A204.1 (cell line): ENCODE data around the gene ECI1.
"Not testable (repeated sequence)": the region's sequence is repeated elsewhere in the genome, so short reads cannot be mapped to it uniquely, and the experiment has no call there.

ENCODE experiments used
- FAIRE-seq: peaks from 2 replicates; lab custom pipeline; 2012; peaks lifted over from hg19 to GRCh38; lab: Jason Lieb, UNC

ECI1 gene

DNA sequence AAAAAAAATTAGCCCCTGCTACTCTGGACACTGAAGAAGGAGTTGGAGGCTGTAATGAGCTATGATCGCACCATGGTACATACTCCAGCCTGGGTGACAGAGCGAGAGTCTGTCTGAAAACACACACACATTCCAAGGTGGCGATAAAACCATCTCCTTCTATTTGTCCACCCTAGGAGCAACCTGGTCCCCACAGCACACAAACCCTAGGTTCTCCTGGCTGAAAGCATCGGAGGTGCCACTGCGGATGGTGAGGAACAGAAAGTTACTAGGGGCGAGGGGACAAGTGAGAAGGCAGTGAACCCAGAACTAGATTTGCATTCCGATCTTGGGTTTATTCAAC lies 1.4 kb upstream of the ECI1 start:
- FAIRE-seq = no peak

DNA sequence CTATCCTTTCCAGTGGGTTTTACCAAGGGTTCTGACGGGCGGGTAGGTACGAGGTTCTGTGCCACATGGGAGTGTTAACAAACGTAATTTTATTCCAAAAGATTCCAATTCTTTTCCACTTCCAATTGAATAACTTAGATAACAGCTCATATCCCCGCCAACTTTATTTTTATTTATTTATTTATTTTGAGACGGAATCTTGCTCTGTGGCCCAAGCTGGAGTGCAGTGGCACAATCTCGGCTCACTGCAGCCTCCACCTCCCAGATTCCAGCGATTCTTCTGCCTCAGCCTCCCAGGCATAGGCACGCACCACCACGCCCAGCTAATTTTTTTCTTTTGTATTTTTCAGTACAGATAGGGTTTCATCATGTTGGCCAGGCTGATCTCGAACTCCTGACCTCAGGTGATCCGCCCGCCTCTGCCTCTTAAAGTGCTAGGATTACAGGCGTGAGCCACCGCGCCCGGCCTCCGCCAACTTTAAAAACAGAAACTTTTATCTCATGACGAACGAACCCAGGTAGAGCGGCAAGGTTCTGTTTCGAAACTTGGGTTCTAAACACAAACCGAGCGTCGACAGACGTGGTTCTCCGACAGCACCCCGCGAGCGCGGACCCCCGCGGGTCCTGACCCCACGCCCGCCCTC lies 613 bp downstream of the ECI1 start:
- FAIRE-seq = no peak

DNA sequence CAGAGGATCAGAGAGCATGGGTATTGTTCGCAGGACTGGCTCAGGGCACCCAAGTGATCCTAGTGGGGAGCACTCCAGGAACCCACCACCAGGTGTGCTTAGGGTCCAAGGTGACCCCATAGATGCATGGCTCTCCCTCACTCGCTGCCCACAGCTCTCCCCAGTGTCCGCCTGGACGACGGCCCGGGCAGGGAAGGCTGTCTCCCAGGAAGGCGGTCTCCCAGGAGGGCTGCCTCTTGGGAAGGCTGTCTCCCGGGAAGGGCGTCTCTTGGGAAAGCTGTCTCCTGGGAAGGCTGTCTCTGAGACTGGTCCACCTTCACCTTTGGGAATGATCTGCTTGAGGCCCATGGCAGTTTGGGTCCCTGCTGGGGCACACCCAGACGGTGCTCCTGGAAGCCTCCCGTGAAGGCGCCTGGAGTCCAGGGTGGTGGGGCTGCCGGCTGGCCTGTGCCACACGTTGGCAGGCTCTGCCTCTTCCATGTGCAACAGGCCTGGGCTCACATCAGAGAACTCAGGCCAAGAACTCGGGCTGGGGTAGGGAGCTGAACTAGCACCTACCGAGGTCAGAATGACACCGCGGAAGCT lies 5.0 kb downstream of the ECI1 start:
- FAIRE-seq = no peak

DNA sequence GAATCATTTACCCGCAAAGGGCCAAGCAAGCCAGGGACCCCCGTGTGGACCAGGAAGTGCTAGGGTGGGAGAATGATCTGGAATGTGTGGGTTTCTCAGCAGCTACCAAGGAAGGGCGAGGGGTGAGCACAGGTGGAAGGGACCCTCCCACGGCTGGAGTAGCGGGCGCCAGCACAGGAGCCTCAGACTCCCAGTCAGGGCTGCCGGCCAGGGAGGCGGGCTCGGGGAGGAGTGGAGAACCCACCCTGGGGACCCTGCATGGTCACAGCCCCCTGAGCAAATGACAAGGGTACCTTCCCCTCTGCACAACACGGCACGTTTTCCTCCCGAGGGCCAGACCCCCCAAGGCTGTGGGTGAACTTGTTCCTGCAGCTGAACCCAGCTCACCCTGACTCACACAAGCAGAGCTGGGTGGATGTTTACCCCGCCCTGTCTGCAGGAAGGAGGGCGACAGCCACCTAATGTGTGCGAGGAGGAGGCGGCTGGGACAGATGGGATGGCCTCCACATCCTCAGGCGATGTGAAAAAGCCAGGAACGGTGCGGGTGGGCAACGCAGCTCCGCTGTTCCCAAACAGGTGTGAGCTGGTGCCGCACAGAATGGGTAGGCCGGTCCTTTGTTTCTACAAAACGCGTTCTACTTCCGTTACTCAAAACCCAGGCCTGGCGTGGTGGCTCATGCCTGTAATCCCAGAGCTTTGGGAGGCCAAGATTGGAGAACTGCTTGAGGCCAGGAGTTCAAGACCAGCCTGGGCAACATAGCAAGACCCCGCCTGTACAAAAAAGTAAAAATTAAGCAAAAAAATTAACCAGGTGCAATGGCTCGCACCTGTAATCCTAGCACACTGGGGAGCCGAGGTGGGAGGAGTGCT lies 6.2 kb downstream of the ECI1 start:
- FAIRE-seq = no peak

DNA sequence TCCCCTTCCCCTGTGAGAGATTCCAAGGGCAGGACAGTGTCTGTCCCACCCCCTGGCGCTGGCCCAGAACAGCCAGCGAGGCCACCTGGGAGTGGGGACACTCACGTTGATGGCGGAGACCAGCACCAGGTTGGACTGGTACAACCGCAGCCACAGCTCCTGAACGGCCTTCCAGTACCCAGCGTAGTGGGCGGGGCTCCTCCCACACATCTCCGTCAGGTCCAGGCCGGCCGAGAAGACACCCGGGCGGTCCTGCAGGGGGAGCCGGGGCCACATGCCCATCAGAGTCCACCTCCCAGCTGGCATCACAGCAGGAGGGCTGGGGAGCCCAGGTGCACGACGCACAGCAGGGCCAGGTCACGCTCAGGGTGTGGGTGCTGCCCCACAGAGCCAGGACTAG lies 7.1 kb downstream of the ECI1 start:
- no peak for FAIRE-seq

DNA sequence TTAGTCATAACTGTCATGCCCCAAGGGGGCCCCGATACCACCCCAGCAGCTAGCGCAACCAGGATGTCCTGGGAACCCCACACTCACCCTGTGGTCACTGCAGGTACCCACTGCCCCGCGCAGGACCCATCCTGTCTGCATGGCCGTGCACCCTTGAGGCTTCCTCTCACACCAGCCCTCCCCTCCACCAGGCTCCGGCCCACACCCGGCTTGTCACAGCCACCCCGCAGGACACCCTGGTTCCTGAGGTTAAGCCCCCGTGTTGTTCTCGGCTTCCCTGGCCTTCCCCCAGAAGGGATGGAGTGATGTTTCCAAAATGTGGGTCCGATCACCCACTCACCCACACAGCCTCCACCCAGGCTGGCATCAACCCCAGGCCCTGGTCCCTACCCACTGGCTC lies 7.6 kb downstream of the ECI1 start:
- no peak for FAIRE-seq

DNA sequence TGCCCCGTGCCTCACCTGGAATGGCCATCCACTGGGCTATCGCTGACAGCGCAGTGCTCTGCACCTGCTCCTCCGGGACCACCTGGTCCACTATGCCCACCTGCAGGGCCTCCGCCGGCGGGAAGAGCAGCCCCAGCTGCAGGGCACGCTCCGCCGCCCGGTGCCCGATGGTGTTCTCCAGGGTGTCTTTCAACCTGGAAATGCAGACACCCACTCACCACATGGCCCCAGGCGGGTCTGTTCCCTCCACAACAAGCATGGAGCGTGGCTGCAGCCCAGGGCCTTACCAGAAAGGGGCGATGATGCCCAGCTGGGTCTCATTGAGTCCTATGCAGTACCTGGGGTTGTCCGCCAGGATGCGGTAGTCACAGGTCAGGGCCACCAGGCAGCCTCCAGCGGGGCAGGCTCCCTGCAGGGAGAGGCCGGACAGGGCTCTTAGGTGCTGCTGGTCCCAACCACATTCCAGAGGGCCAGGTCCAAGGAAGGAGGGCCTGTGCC lies 8.3 kb downstream of the ECI1 start:
- no peak for FAIRE-seq

DNA sequence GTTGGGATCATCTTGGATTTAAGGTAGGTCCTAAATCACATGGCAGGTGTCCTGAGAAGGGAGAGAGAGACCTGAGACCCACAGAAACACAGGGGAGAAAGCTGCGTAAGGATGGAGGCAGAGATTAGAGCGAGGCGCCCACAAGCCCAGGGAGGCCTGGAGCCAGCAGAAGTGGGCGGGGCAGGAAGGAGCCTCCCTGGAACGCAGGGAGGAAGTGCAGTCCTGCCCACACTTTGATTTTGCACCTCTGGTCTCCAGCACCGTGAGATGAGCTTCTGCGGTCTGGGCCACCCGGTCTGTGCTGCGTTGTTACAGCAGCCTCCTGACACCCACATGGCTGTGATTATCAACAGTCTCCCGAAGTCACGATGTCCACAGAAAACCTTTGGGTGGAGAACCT lies 8.8 kb downstream of the ECI1 start:
- FAIRE-seq = no peak

DNA sequence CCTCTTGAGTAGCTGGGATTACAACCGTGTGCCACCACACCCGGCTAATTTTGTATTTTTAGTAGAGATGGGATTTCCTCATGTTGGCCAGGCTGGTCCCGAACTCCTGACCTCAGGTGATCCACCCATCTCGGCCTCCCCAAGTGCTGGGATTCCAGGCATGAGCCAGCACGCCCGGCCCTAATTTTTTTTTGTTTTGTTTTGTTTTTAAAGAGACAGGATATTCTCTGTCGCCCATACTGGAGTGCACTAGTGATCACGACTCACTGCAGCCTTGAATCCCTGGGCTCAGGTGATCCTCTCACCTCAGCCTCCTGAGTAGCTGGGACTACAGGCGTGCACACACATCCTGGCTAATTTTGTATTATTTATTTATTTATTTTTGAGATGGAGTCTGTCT lies 11.1 kb downstream of the ECI1 start:
- FAIRE-seq = not testable (repeated sequence)

DNA sequence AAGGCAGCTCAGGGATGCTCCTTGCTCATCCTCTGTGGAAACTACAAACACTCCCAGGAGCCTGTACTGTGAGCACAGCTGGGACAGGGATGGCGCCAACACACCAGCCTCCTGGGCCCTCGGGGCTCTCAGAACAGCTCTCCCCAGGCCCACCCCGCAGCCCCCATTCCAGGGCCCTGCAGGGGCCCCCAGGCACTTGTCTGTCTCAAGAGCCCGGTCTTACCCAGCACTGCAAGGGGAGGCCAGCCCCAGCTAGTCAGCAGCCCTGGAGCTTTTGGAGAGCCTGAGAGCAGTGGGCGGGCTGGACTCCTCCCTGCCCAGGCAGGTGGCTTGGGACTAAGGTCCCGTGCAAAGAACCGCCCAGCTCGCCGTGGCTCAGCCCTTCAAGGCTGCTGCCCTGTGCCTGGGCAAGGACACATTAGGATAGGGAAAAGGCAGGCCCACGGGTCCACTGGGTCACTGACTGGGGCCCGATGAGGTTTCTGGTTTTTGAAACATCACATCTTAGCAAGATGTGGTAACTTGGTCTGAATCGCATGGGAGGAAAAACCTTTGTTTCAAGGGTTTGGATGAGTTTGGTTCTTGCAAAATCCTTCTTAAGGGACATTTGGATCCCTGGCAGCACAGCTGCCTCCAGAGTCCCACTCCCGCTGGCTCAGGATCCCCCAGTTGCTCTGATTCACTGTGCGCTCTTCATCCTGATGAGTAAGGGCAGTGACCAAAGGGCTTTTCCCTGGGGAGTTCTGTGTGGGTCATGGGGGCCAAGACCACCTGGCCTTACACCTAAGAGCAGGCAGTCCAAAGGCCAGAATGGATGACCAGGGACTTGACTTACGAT lies 12.3 kb downstream of the ECI1 start:
- no peak for FAIRE-seq

DNA sequence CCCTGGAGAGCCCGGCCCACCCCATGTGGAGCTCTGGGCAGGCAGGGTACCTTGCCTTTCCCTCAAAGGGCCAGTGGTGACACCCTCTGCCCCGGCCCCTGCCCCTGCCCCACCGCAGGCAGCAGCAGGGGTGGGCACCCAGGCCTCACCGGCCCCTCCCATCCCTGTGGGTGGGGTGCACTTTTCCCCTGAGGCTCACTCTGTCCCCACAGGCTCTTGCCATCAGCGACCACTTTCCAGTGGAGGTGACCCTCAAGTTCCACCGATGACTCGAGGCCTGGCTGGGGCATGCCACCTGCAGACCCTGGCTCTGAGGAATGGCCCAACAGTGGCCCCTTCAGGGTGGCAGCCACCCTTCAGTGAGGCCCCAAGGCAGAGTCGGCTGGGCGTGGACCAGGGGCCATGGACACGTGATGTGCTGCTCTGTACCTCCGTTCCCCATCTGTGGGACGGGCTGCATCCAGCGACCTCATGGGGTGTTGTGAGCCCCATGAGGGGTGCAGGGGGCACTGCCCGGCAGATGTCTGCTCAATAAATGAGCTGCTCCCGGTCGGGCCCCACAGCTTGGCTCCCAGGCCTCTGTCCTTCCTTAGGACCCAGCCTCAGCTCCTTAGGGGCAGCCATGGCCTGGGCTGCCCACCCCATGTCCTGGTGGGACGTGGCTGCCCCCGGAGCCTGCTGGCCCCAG lies 13.1 kb downstream of the ECI1 start:
- no peak for FAIRE-seq

DNA sequence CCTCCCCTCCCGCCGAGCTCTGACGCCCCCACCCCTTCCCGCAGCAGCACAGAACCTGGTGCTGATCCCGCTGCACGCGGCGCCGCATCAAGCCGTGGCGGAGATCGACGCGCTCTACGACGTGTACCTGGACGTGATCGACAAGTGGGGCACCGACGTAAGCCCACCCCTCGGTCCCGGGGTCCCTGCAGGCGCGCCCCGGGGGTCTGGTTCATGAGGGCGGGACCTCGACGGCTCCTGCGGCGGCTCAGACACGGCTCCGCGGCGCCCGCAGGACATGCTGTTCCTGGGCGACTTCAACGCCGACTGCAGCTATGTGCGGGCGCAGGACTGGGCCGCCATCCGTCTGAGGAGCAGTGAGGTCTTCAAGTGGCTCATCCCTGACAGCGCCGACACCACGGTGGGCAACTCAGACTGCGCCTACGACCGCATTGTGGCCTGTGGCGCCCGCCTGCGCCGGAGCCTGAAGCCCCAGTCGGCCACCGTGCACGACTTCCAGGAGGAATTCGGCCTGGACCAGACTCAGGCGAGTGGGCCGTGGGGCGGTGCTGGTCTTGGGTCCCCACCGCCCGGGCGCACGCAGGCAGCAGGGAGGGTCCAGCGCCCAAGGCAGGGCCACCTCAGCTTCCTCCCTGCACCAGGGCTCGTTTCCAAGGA lies 13.8 kb downstream of the ECI1 start:
- no peak for FAIRE-seq

DNA sequence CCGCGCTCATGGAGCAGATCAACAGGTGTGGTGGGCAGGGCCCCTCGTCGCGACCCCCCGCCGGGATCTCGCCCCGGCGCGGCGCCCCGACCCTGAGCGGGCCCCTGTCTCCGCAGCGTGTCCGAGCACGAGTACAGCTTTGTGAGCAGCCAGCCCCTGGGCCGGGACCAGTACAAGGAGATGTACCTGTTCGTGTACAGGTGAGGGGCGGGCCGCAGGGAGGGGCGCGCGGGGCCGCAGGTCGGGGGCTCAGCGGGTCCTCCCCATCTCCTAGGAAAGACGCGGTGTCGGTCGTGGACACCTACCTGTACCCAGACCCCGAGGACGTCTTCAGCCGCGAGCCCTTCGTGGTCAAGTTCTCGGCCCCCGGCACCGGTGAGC lies 14.3 kb downstream of the ECI1 start:
- FAIRE-seq = no peak

DNA sequence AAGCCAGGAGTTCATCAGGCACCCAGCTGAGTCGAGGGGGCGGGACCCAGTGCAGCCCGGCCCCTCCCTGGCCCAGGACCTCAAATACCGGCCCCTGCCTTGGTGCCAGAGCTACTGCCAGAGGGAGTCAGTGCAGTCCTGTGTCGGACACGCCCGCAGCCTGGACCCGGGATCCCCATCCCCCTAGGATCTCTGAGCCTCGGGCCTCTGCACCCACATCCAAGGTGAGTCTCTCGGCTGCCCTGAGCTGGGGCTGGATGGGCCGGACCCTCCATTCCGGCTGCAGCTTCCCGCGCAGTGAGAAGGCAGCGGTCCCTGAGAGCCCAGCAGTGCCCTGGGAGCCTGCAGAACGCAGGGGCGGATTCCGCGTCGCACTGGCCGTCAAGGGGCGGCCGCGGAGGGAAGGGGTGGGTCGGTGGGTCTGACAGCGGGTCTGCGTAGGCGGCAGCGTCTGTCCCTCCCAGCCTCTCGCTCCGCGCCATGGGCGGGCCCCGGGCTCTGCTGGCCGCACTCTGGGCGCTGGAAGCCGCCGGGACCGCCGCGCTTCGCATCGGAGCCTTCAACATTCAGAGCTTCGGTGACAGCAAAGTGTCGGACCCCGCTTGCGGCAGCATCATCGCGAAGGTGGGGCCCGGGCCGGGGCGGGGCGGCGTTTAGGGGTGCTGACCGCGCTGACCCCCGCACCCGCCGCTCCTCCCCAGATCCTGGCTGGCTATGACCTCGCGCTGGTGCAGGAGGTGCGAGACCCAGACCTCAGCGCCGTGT lies 14.9 kb downstream of the ECI1 start, which contains the start of gene DNASE1L2:
Gene DNASE1L2, plus strand, starts transcription at position 108 of the 765 bp plus-strand sequence. Its CDS starts 373 bp downstream, at position 481.
- no peak for FAIRE-seq

DNA sequence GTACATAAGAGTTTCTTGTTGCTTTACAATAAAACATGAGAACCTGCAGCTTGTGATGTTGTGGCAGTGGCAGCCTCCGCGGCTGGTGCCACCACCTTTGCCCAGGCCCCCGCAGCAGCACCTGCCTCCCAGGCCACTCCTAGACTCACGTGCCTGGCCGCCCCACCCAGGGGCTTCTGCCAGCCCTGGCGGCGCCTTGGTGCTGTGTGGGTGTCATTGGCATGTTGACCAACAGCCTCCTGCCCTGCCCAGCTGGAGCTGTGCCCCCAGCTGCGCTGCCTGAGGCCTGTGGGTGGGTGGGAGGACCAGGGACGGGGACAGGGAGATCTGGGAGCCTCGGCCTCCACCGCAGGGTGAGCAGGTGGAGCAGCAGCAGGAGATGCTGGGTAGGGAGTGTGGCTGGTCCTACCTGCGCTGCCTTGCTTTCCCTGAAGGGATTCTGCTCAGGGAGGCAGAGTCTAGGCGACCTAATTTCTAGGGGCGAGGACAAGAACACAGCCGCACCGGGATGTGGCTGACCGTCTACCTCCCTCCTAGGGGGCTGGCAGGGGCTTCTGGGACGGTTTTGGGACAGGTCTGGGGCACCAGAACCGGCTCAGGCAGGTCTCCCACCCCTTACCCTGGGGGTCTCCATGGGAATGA lies 15.6 kb downstream of the ECI1 start:
- no peak for FAIRE-seq

DNA sequence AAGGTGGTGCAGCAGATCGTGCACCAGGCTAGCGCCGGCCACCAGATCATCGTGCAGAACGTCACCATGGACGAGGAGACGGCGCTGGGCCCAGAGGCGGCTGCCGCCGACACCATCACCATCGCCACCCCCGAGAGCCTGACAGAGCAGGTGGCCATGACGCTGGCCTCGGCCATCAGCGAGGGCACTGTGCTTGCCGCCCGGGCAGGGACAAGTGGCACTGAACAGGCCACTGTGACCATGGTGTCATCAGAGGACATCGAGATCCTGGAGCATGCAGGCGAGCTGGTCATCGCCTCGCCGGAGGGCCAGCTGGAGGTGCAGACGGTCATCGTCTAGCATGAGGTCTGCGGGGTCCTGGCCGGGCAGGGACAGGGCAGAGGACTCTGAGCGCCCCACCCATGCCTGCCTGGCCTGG lies 16.1 kb downstream of the ECI1 start:
- FAIRE-seq = no peak

DNA sequence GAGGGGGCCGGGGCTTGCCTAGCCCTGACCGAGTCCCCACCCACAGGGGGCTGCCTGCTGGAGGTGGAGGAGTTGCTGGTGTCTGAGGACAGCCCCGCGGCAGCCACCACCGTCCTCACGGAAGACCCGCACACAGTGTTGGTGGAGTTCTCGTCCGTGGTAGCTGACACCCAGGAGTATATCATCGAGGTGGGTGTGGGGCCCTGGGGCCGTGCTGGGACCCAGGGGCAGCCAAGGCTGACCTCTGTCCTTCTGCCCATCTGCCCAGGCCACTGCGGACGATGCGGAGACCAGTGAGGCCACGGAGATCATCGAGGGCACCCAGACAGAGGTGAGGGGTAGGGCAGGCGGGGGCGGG lies 16.6 kb downstream of the ECI1 start:
- FAIRE-seq = no peak

DNA sequence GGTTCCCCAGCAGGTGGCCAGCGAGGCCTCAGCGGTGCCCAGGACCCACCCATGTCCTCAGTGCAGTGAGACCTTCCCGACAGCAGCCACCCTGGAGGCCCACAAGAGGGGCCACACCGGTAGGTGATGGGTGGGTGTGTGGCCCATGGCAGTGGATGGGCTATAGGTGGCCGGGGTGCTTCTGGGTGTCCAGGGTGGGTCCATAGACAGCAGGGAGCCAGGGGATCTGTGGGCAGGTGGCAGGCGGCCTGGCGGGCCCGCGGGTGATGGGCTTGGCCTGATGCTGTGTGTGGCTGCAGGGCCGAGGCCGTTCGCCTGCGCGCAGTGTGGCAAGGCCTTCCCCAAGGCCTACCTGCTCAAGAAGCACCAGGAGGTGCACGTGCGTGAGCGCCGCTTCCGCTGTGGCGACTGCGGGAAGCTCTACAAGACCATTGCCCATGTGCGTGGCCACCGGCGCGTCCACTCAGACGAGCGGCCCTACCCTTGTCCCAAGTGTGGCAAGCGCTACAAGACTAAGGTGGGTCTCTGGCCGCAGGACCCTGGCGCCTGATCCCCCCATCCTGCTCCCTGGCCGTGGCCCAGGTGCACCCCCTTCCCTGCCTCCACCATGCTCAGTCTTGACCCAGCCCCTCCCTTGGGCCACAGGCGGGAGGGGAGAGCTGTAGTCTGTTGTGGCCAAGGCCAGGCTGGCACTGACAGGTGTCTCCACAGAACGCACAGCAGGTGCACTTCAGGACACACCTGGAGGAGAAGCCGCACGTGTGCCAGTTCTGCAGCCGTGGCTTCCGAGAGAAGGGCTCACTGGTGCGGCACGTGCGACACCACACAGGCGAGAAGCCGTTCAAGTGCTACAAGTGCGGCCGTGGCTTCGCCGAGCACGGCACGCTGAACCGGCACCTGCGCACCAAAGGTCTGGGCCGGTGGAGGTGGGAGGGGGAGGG lies 17.2 kb downstream of the ECI1 start:
- FAIRE-seq = no peak
